Tibial nerve (tissue), 3 donors: ENCODE results near the gene SAMD10.

Source experiments
- CTCF ChIP-seq, 5 experiments: fragments of 200-600 bp in 3 of 5; fragments of 450-650 bp in 2 of 5; sonication (generic) in 3 of 5; IDR thresholded peaks; one replicate each; pipeline ENCODE4 v1.5.1; 2016 to 2019; ENCODE audit warnings: antibody characterized with exemption in 5 of 5, mild to moderate bottlenecking in 3 of 5, moderate library complexity in 2 of 5
- POLR2A ChIP-seq, 2 donors: fragments of 450-650 bp; IDR thresholded peaks; one replicate each; pipeline ENCODE4 v1.6.1; 2017; ENCODE audit warnings: antibody characterized with exemption in 2 of 2, mild to moderate bottlenecking in 2 of 2, moderate library complexity in 2 of 2

GRCh38 chr20:63955281-63955826 is 24.1 kb downstream of the SAMD10 start:
- peak; percentile 22 to 46 (median 34) for TF ChIP-seq CTCF (IDR thresholded peaks at IDR 0.05)
- TF ChIP-seq POLR2A (IDR thresholded peaks at IDR 0.05), result no peak
